NCI-H226 (cell line): Measurements from ENCODE around the gene RNF220.

ENCODE experiments used
- DNase-seq: peaks from one replicate; pipeline ENCODE4 v3.0.0-alpha.2; 2015

The RNF220 gene

GRCh38 chr1:44407430-44408211 is 2.6 kb downstream of the RNF220 start:
- DNase-seq: no peak

- DNase-seq: no peak
Measured at GRCh38 chr1:44408212-44408582, 3.1 kb downstream of the RNF220 start.

GRCh38 chr1:44408632-44409602 is 3.9 kb downstream of the RNF220 start:
- DNase-seq: no peak

- DNase-seq: no peak
Measured at GRCh38 chr1:44409757-44410156, 4.7 kb downstream of the RNF220 start.

- DNase-seq: no peak
Measured at GRCh38 chr1:44411861-44412260, 6.8 kb downstream of the RNF220 start.

DNA sequence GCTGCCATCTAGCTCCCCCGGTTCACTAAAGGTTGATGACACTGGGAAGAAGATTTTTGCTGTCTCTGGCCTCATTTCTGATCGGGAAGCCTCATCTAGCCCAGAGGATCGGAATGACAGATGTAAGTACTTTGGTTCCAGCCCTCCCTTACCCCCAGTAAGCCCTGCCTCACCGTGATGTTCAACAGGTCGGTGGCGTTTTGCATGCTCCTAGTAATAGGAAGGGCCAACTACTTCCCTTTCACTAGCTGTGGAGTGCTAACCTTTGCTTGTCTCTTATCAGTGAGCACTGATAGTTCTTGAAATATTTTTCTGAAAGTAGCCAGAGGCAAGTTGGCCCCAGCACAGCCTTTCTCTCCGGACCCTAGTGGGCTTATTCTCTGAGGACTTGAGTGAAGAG is 7.5 kb downstream of the RNF220 start:
- DNase-seq: no peak

DNA sequence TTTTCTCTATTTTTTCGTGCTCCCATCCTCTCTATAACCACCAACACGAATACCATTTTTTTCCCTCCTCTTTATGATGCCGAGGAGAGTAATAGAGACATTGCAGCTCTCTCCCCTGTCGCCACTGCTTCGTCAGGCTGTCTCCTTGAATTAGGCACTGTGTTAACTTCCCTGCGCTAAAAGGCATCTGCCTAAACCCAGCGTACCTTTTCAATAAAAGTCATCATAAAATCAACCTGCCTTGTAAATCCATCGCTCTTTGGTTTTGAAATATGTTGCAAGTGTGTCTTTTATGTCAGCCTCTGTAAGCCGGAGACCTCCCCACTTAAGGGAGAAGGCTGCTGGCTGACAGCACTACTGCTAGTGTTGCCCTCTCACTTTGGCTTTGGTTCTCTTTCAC is 8.7 kb downstream of the RNF220 start:
- no peak for DNase-seq

DNA sequence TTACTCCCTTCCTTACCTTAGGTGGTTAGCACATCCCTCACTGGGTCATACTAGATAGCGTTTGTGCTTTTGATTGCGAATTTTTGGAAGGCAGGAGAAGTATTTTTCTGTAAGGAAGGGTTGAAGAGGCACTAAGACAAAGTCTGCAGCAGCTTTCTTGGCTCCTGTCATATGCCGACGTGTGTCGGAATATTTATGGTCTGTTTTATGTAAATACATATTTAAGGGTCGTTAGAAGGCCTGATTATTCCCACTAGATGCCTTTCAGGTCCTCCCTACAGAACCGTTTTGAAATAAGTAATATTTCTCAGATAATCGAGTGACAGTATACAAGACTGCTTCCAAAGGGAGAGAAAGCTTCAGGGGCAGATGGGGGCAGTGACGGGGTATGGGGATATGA is 10.0 kb downstream of the RNF220 start:
- DNase-seq: no peak

DNA sequence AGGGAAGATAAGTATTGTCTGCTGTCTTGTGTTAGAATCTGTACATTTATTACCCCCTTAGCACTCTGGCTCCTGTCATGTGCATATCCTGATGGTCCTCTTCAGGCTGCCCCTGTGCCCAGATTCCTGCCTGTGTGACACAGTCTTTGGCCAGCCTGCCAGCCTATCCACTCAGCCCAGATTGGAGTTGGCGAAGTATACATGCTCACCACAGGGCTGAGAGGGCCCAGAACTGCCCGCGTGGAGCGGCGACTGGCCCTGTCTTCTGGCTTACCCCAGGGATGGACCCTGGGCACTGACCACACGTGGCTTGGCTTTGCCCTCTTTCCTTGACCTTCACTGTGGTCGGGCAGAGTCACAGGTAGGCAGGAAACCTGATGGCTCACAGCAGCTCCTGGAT is 11.4 kb downstream of the RNF220 start:
- no peak for DNase-seq

GRCh38 chr1:44417351-44418021 is 12.4 kb downstream of the RNF220 start:
- no peak for DNase-seq

DNA sequence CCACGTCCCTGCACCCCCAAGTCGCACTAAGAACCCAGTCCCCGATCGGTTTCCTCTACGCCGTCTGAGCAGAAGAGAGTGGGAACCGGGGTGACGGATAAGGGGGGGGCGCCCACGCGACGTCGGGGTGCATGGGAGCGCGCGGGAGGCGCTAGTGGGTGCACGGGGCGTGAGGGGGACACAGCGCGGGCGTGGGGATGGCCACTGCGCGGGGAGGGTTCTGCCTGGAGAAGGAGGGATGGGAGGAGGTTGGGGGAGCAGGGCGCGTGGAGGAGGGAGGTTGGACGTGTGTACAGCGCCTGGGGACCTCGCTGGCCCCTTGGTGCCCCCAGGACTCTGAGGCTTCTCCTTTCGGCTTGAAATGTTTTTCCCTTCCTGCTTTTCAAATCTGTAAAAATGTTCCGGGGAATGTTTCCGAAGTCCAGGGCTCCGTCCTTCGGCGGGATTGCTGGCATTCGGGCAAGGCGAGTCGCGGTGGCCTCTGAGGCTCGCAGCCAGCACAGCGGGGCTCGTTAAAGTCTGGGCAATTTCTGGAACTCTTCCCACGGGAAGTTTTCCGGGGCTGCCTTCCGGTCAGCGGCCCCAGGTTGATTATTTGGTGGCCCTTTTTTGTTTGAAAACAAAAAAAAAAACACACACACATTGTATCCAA is 13.1 kb downstream of the RNF220 start:
- DNase-seq: no peak

GRCh38 chr1:44419901-44420300 is 14.8 kb downstream of the RNF220 start:
- no peak for DNase-seq

DNA sequence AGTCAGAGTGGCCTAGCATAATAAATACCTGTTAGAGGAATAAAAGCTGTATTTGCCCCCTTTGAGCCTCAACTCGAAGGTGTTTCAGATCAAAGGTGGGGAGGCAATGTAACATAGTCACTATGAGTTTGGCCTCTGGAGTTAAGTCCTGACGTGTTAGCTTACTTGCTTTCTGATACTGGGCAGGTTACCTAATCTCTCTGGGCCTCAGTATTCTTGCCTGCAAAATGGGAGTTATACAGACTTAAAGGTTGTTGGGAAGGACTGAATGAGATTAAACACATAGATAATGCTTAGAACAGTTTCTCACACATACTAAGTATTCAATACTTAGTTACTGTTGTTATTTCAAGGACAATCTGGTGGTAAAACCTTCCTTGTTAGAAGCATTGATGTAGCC is 15.5 kb downstream of the RNF220 start:
- DNase-seq: no peak

GRCh38 chr1:44421446-44421884 is 16.4 kb downstream of the RNF220 start:
- DNase-seq: no peak

- no peak for DNase-seq
Measured at GRCh38 chr1:44422161-44422560, 17.1 kb downstream of the RNF220 start.

GRCh38 chr1:44423591-44424537 is 18.8 kb downstream of the RNF220 start:
- peak; percentile 99 for DNase-seq

GRCh38 chr1:44424747-44425146 is 19.7 kb downstream of the RNF220 start:
- DNase-seq: no peak

- DNase-seq: no peak
Measured at GRCh38 chr1:44425341-44426082, 20.5 kb downstream of the RNF220 start.

DNA sequence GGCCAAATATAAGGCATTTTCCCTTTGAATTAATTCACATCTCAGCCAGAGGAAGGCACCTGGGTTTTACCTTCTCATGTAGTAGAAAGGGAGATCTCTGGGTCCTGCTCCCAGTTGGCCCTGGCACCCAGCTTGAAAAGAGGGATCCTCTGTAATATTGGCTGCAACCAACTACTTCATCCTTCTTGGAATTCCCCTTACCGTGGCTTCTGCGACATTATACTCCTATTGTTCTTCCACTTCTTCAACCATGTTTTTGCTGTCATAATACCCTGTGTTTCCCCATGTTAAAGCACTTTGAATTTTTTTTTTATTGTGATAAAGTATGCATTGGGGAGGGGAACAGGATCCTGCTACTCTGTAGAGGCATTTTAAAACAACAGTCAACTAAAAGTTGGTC is 26.8 kb downstream of the RNF220 start:
- DNase-seq: no peak

- DNase-seq: no peak
Measured at GRCh38 chr1:44433209-44433608, 28.2 kb downstream of the RNF220 start.
